ENCODE measurements around the gene ZNF568. TPM values are rescaled to one million over a fixed set of nuclear protein-coding genes. Genes with fewer than 3 reads are reported as not detected.

The ZNF568 gene
- total RNA-seq, 2 experiments from 2014 or later, result 6.5 to 7.1 TPM

GRCh38 chr19:36997152-36997842, 81.2 kb downstream of the ZNF568 start:
- CTCF ChIA-PET, result no interaction called here

GRCh38 chr19:36997843-36998235, 81.7 kb downstream of the ZNF568 start:
- ChIA-PET POLR2A (no interaction called here), CTCF (no interaction called here)

More at GRCh38 chr19:36997152-36997842, 81.2 kb downstream of the ZNF568 start:
- POLR2A ChIA-PET, result no interaction called here

GRCh38 chr19:36999313-36999712, 83.2 kb downstream of the ZNF568 start:
- ChIA-PET POLR2A (no interaction called here), CTCF (no interaction called here)

GRCh38 chr19:37007587-37008220, 91.6 kb downstream of the ZNF568 start:
- POLR2A ChIA-PET, result no interaction called here
- CTCF ChIA-PET, result no interaction called here

GRCh38 chr19:37009871-37010270, 93.7 kb downstream of the ZNF568 start:
- ChIA-PET CTCF (no interaction called here), POLR2A (no interaction called here)

- ChIA-PET CTCF (no interaction called here), POLR2A (no interaction called here)
Observed at GRCh38 chr19:37012093-37012745, 96.1 kb downstream of the ZNF568 start.

- ChIA-PET POLR2A (no interaction called here), CTCF (no interaction called here)
Observed at GRCh38 chr19:37014456-37014855, 98.3 kb downstream of the ZNF568 start.

GRCh38 chr19:37045140-37045539, 129.0 kb downstream of the ZNF568 start:
- POLR2A ChIA-PET, result no interaction called here
- CTCF ChIA-PET, result no interaction called here

Other genes with a start within 250 kb of the ZNF568 start
- 1 to 10 TPM; 5.3 to 5.4 TPM for gene ZNF461, start 249.5 kb upstream of the ZNF568 start, total RNA-seq
- 1 to 10 TPM; 7.0 to 7.9 TPM for gene ZNF567, start 228.7 kb upstream of the ZNF568 start, total RNA-seq
- 1 to 10 TPM; 5.0 to 6.0 TPM for gene ZNF850, start 143.5 kb upstream of the ZNF568 start, total RNA-seq
- gene ZNF790, start 77.9 kb upstream of the ZNF568 start, total RNA-seq, result 1 to 10 TPM; 7.3 to 7.7 TPM
- 1 to 10 TPM; 2.3 to 3.8 TPM for gene ZNF345, start 65.5 kb upstream of the ZNF568 start, total RNA-seq
- gene ZNF829, start within 50 bp of the ZNF568 start, total RNA-seq, result 1 to 10 TPM; 5.2 to 6.3 TPM
- gene ZNF420, start 162.1 kb downstream of the ZNF568 start, total RNA-seq, result 10 to 100 TPM; 13.3 to 16.5 TPM

Measured in activated CD8-positive, alpha-beta memory T cell treated with anti-CD3 and anti-CD28 coated beads for 36 hours (primary cell).